GM18498 (cell line): ENCODE data around the gene NCOA7.
"Not testable (repeated sequence)": the region's sequence is repeated elsewhere in the genome, so short reads cannot be mapped to it uniquely, and the experiment has no call there.

Source experiments
- ATAC-seq: cut with Tn5 transposase; IDR thresholded peaks from one replicate; pipeline ENCODE4 v1.9.1; 2021; ENCODE audit warnings: mild to moderate bottlenecking, moderate library complexity; ENCODE audit not compliant: unreplicated experiment

NCOA7 gene

DNA sequence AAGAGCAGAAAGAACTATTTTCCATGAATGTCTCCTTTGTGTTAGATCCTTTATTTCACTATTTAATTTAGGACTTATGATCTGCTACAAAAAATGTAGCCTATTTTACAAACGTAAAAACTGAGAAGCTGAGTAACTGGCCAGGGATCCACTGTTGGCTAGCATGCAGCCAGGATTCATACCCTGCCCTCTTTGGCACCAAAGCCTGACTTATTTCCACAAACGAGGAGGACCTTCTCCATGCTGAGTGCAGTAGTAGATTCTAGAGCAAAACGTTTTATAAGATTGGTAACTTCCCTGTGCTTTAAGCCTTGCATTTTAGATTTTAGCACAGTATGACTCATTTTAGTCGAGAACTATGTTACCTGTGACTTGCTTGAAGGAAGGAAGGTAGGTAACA, 74.3 kb downstream of the NCOA7 start:
- ATAC-seq, result no peak

- ATAC-seq, result no peak
Measured at GRCh38 chr6:125866433-125866832, 75.7 kb downstream of the NCOA7 start.

DNA sequence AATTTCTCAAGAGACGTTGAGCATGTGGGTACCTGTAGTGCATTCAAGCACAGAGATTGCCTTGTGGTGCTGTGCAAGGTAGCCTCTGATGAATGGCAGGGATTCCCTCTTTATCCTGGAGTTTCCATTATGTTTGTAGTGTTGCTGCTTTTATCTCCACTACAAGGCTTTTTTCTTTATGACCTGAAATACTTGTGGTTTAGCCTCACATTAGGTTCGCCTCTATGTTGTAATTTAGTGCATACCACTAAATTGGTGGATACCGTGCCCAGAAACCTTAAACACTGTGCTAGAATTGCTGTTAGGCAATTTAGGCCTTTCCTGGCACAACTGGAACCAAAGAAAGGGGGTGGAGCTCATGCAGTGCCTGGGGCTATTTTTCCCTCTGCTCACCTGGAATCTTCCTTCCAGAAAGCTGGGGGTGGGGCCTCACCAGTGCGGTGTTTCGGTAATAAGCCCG, 76.8 kb downstream of the NCOA7 start:
- no peak for ATAC-seq

- ATAC-seq, result no peak
Measured at GRCh38 chr6:125868252-125868651, 77.5 kb downstream of the NCOA7 start.

- no peak for ATAC-seq
Measured at GRCh38 chr6:125868678-125869395, 78.1 kb downstream of the NCOA7 start.

DNA sequence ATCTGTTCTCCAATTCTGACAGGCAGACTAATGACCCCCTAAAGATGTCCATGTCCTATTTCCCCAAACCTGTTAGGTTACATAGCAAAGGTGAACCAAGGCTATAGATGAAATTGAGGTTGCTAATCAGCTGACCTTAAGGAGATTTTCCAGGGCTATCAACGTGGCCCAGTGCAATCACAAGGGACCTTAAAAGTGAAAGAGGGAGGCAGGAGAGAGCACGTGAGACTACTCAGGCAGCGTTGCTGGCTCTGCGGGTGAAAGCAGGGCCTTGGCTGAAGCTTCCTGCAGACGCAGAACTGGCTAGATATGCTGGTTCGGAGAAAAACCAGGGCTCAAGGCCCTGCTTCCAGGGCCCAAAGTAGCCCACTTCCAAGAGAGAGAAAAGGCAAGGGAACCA, 78.7 kb downstream of the NCOA7 start:
- no peak for ATAC-seq

DNA sequence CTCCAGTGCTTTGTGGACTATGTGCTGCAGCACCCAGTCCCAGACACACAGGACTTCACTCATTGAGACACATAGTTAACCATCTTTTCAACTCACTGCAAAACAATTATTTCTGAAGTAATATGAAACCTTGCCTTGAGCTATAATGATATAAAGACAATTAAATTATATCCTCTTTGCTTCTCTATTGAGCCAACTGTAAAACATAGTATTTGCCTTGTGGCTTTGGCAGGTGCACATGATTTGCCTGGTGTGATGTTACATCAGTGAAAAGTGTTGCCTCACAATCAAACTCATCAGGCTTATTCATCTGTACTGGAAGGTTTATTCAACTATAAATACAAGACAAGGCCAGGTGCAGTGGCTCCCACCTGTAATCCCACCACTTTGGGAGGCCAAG, 80.6 kb downstream of the NCOA7 start:
- no peak for ATAC-seq

GRCh38 chr6:125872259-125872921, 81.6 kb downstream of the NCOA7 start:
- ATAC-seq, result no peak

- no peak for ATAC-seq
Measured at GRCh38 chr6:125882243-125882642, 91.5 kb downstream of the NCOA7 start.

GRCh38 chr6:125884634-125885371, 94.0 kb downstream of the NCOA7 start:
- no peak for ATAC-seq

DNA sequence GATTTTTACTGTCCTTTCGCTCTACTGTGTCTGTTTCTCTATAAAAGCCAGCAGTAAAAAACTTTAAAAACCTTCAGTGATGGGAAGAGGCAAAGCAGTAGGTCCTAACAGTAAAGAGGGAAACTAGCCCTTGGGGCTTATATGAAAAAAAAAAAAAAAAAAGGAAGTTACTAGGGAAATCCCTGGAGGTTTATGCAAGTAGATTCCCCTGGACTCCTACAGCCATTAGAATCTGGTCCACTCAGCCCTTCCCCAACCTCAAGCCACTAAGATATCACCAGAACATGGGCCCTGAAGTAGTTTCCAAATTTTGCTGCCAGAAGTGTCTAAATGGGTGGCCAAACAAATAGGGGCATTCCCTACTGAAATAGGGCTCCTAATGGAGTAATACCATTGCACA, 95.3 kb downstream of the NCOA7 start:
- no peak for ATAC-seq

DNA sequence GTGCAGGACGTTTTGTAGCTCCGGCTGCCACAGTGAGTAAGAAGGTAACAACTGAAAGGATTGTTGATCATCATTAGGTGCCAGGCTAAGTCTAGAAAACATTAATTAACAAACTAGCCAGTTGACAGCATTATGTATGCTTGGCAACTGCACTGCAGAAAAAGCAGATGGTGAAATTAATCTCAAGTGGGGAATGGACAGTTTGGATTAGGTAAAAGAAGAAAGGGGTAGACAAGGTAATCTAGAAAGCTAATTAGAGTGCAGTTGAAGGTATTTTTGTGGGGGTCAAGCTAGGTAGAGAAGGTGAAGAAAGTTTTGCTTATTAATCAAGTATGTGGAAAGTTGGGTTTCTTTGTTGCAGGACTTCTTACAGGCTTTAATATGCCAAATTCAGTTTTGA, 96.2 kb downstream of the NCOA7 start:
- no peak for ATAC-seq

- ATAC-seq, result no peak
Measured at GRCh38 chr6:125887372-125887771, 96.6 kb downstream of the NCOA7 start.

GRCh38 chr6:125888989-125889656, 98.4 kb downstream of the NCOA7 start:
- ATAC-seq, result no peak

- ATAC-seq, result no peak
Measured at GRCh38 chr6:125899726-125900182, 109.0 kb downstream of the NCOA7 start.

GRCh38 chr6:125904871-125905270, 114.1 kb downstream of the NCOA7 start:
- ATAC-seq, result peak; percentile 73

DNA sequence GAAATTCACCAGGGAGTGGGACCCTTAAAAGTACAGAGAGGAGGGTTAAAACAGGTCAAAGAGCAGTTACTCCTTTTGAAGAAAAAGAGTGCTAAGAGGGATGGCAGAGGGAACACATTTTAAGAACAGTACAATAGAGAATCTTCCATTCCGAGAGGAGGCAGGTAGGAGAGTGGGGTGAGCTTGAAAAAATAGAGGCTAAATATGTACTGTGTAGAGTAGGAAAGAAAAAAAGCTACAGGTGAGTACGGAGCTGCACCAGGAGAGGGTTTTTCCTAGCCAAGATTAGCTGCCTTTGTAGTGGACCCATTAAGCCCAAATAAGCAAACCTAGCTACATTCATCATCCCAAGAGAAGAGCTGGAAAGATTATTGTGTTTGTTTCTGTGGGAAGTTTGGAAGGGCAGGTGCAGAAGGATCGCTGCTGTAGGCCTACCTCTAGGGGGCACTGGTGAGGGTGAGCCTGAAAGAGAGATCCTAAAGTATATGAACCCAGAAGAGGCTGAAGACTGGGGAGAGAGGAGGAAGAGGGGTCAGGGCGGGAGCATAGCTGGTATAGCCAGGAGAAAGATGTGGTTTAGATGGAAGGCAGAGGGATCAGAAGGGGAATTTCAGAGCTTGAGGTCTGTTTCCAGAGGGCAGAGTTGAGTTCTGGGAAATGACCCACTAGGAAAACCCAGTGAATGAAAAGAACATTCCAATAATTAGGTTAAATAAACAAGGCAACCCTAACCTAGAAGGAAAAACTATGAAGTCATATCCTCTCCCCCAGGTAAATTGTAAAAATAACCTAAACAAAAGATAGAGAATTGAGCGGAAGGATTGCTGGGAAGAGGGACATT, 115.6 kb downstream of the NCOA7 start:
- ATAC-seq, result no peak

DNA sequence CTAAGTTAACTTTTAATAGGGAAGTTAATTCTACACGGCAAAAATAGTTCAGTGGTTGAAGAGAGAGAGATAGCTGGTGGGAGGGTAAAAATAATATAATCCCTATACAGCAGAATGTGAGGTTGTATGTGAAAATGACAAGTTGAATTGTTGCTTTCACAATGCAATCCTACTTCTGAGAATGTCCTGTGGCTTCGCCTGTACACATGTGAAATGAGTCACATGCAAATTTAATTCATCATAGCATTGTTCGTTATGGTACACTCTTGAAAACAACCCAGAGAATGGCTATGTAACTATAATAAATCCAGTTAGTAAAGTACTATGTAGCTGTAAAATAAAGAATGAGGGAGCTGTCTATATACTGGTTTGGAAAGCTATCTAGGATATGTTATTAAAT, 119.8 kb downstream of the NCOA7 start:
- ATAC-seq, result peak; percentile 98

DNA sequence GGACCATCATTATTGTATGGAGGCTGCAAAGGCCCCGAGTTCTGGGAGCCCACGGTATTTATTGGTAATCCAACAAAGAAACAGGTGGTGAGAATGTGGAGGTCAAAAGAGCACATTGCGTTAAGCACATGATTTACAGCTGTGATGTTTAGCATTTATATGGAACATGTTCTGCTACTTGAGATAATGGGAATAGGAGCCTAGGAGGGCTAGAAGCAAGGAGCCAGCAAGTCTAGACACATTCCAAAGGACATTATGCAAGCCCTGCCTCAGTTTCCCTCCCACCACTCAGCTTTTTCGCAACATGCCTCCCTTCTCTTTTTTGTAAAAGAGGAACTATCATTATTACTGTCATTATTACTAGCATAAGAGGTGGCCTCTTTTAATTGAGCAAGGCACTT, 120.3 kb downstream of the NCOA7 start:
- not testable (repeated sequence) for ATAC-seq

GRCh38 chr6:125912430-125912829, 121.7 kb downstream of the NCOA7 start:
- not testable (repeated sequence) for ATAC-seq
